ENCODE data around the gene SF3A1. TPM values are rescaled to one million over a fixed set of nuclear protein-coding genes. Genes with fewer than 3 reads are reported as not detected.

The SF3A1 gene
- total RNA-seq, 4 donors from 2014 or later: 90.4 to 182 (median 160) TPM

DNA sequence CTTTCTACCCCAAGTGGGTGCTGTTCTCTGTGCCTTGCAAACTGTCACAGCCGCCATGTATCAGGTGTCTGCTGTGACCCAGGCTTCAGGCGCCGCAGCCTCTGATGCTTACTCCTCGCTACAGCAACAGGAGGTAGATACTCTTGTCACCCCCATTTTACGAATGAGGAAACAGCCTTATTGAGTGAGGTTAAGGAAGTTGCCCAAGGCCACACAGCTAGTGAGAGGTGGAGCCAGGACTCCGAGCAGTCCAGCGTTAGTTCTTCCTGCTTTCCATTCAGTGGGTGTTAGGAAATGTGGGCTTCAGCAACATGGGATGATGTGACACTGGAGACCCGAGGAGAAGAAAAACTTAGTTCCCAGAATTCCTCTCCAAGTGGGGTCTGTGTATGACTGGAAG is 16.2 kb upstream of the SF3A1 start:
- no peaks in the 10 kb centered on the region for H3K36me3 ChIP-seq
- no peaks in the 10 kb centered on the region for H3K27me3 ChIP-seq
- H3K9me3 ChIP-seq: no peaks in the 10 kb centered on the region
- H3K4me1 ChIP-seq: no peaks in the 10 kb centered on the region
- no peak overlapping the region for H3K27ac ChIP-seq
- TF ChIP-seq CTCF (IDR thresholded peaks at IDR 0.05): no peak
- no peak for TF ChIP-seq POLR2A (IDR thresholded peaks at IDR 0.05)
- H3K4me3 ChIP-seq: no peak overlapping the region
- no peak for DNase-seq

DNA sequence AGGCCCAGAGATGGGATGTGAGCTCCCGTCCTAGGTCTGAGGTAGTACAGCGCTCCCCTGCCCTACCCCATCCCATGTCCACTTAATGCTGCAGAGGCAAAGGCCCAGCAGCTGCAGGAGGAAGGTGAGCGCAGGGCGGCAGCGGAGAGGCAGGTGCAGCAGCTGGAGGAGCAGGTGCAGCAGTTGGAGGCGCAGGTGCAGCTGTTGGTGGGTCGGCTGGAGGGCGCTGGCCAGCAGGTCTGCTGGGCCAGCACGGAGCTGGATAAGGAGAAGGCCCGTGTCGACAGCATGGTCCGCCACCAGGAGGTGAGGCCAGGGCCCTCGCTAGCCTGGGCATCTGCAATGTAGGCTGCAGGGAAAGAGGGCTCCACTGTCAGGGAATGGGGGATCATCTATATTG is 15.3 kb upstream of the SF3A1 start:
- DNase-seq: peak in 1 of 3 donors; percentile 46
- H3K4me3 ChIP-seq: no peak overlapping the region
- no peaks in the 10 kb centered on the region for H3K4me1 ChIP-seq
- no peaks in the 10 kb centered on the region for H3K9me3 ChIP-seq
- no peak for TF ChIP-seq POLR2A (IDR thresholded peaks at IDR 0.05)
- TF ChIP-seq CTCF (IDR thresholded peaks at IDR 0.05): no peak
- no peak overlapping the region for H3K27ac ChIP-seq
- H3K36me3 ChIP-seq: no peaks in the 10 kb centered on the region
- H3K27me3 ChIP-seq: no peaks in the 10 kb centered on the region

- no peak overlapping the region for H3K4me3 ChIP-seq
- H3K27me3 ChIP-seq: no peaks in the 10 kb centered on the region
- TF ChIP-seq CTCF (IDR thresholded peaks at IDR 0.05) (no peak), POLR2A (IDR thresholded peaks at IDR 0.05) (no peak)
- no peaks in the 10 kb centered on the region for H3K9me3 ChIP-seq
- no peak overlapping the region for H3K27ac ChIP-seq
- H3K36me3 ChIP-seq: no peaks in the 10 kb centered on the region
- no peak for DNase-seq
- H3K4me1 ChIP-seq: no peaks in the 10 kb centered on the region
These were observed 14.6 kb upstream of the SF3A1 start for GRCh38 chr22:30371321-30371720.

DNA sequence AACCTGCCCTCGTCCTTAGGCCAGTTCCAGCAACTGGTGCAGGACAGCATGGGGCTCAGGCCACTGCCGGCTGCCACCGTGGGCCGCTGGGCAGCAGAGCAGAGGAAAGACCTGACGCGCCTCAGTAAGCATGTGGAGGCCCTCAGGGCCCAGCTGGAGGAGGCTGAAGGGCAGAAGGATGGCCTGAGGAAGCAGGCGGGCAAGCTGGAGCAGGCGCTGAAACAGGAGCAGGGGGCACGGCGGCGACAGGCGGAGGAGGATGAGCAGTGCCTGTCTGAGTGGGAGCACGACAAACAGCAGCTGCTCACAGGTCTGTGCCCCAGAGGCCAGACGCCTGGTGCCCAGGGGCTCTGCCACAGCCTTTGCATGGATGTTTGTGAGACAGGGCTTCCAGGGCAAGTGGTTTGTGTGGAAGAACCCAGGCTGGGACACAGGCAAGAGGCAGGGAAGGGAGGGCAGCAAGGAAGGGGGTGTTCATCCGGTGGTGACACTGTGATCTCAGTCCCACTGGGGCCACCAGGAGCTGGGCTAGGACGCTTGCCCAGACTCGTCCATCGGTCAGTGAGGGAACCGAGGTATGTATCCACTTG is 14.0 kb upstream of the SF3A1 start:
- Histone ChIP-seq H3K9me3 (no peaks in the 10 kb centered on the region), H3K36me3 (no peaks in the 10 kb centered on the region), H3K27ac (no peak overlapping the region), H3K27me3 (no peaks in the 10 kb centered on the region), H3K4me3 (no peak overlapping the region), H3K4me1 (no peaks in the 10 kb centered on the region)
- TF ChIP-seq CTCF (IDR thresholded peaks at IDR 0.05): no peak
- TF ChIP-seq POLR2A (IDR thresholded peaks at IDR 0.05): no peak
- DNase-seq: no peak

DNA sequence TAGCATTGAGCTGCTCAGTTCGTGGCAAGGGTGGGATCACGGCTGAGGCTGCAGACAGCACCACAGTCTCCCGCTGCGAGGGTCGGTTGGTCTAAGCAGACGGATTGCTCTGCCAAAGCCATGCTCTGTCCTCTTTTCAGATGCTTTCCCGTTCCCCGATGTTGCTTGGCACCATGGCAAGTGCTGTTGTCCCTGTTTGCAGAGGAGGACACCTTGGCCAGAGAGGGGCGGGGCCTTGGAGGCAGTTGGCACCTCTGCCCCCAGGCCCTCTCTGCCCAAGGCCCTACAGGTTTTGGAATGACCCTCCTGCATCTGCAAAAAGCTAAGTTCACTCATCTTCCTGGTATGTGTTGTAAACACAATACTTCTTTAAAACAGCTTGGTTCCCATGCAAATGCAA is 11.7 kb upstream of the SF3A1 start:
- H3K9me3 ChIP-seq: no peaks in the 10 kb centered on the region
- H3K4me1 ChIP-seq: no peaks in the 10 kb centered on the region
- no peaks in the 10 kb centered on the region for H3K36me3 ChIP-seq
- no peak for TF ChIP-seq CTCF (IDR thresholded peaks at IDR 0.05)
- TF ChIP-seq POLR2A (IDR thresholded peaks at IDR 0.05): no peak
- H3K4me3 ChIP-seq: no peak overlapping the region
- no peaks in the 10 kb centered on the region for H3K27me3 ChIP-seq
- no peak overlapping the region for H3K27ac ChIP-seq
- no peak for DNase-seq

DNA sequence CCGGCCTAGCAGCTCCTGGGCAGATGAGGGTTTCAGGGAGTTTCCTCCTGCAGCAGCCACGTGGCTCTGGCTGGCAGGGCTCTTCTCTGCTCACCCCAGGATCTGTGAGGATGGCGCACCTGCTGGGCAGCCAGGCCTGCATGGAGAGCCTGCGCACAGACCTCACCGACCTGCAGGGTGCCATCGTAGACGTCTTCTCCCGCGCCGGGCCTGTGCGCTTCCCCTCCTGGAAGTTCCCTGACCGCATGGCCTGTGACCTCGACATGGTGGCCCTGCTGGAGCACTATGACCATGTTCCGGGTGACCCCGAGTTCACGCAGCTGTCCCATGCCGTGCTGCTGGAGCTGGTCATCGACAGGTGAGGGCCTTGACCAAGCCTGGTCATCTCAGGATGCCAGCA is 9.2 kb upstream of the SF3A1 start:
- no peak overlapping the region for H3K4me3 ChIP-seq
- no peak for DNase-seq

More for the DNA sequence above, 9.2 kb upstream of the SF3A1 start:
- TF ChIP-seq CTCF (IDR thresholded peaks at IDR 0.05) (no peak), POLR2A (IDR thresholded peaks at IDR 0.05) (no peak)
- Histone ChIP-seq H3K9me3 (no peaks in the 10 kb centered on the region), H3K36me3 (no peaks in the 10 kb centered on the region), H3K27ac (no peak overlapping the region), H3K4me1 (no peaks in the 10 kb centered on the region), H3K27me3 (no peaks in the 10 kb centered on the region)

All from Peyer's patch (tissue), 4 donors.